Measurements from ENCODE around the gene LELP1.
"Not testable (repeated sequence)": the region's sequence is repeated elsewhere in the genome, so short reads cannot be mapped to it uniquely, and the experiment has no call there.

The LELP1 gene

GRCh38 chr1:153203130-153203529 lies at the start of gene LELP1:
Gene LELP1, plus strand, starts transcription at chr1:153203430. Its CDS starts 1,278 bp downstream, at chr1:153204708.
- TF ChIP-seq, protein P1, sequence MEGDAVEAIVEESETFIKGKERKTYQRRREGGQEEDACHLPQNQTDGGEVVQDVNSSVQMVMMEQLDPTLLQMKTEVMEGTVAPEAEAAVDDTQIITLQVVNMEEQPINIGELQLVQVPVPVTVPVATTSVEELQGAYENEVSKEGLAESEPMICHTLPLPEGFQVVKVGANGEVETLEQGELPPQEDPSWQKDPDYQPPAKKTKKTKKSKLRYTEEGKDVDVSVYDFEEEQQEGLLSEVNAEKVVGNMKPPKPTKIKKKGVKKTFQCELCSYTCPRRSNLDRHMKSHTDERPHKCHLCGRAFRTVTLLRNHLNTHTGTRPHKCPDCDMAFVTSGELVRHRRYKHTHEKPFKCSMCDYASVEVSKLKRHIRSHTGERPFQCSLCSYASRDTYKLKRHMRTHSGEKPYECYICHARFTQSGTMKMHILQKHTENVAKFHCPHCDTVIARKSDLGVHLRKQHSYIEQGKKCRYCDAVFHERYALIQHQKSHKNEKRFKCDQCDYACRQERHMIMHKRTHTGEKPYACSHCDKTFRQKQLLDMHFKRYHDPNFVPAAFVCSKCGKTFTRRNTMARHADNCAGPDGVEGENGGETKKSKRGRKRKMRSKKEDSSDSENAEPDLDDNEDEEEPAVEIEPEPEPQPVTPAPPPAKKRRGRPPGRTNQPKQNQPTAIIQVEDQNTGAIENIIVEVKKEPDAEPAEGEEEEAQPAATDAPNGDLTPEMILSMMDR (IDR thresholded peaks at IDR 0.05; ENCODE audit: insufficient read depth, low read depth, low read length, missing control alignments): no peak
- no peak for DNase-seq (ENCODE audit: low read depth)
- H3K4me3 ChIP-seq (ENCODE audit: low read depth, low read length): no peak within 1 kb of the TSS

DNA sequence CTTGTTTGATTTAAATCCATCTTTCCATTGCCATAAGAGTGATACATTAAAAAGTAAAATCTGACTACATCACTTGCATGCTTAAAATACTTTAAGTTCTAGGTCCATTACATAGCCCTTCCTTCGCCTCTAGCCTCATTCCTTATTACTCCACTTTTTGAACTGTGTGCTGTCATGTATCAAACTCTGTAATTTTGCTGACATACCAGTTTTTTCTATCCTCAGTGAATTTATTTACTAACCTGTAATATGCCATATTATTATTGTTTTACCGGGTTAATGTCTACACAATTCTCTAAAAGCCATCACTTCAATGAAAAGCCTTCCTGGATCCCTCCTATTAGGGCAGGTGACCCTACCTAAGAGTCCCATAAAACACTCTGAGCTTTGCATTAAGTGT lies 47.7 kb upstream of the LELP1 start:
- no peak for DNase-seq (ENCODE audit: low read depth)
- no peak overlapping the region for H3K4me3 ChIP-seq (ENCODE audit: low read depth, low read length)
- TF ChIP-seq, protein P1 (IDR thresholded peaks at IDR 0.05; ENCODE audit: insufficient read depth, low read depth, low read length, missing control alignments): no peak

DNA sequence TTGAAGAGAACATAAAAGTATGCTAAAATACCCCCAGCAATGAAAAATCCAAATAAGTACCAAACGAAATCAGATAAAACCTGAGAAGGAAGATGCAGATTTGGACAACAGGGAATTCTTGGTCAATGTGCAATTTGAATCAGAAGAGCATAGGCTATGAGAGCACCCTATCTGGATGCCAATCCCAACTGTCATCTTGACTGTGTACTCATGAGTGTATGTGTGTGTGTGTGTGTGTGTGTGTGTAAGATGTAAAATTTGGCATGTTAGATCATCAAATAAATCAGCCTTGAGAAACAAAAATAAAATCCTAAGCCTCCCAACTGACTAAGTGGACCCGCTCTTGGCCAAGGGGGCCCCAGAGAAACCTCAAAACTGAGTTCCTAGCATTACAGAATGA lies 34.5 kb upstream of the LELP1 start:
- TF ChIP-seq, protein P1 (IDR thresholded peaks at IDR 0.05; ENCODE audit: insufficient read depth, low read depth, low read length, missing control alignments): no peak
- no peak for DNase-seq (ENCODE audit: low read depth)
- H3K4me3 ChIP-seq (ENCODE audit: low read depth, low read length): no peak overlapping the region

DNA sequence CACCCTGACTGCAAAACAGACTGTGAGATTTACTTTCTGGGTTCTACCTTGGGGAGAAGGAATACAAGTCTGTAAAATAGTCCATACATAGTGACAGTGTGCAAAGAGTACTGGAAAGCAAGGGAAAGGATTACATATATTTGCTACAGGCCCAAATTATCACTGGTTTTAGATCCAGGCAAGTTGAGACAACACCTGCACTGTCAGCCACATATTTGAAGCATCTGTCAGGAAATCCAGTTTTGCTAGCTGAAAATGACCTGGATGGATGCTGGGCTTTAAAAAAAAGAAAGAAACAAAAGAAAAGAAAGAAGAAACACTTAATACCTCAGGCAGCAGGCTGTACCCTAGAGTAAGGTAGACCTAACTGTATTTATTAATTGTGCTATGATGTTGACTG lies 28.6 kb upstream of the LELP1 start:
- TF ChIP-seq, protein P1 (IDR thresholded peaks at IDR 0.05; ENCODE audit: insufficient read depth, low read depth, low read length, missing control alignments): no peak
- H3K4me3 ChIP-seq (ENCODE audit: low read depth, low read length): no peak overlapping the region
- no peak for DNase-seq (ENCODE audit: low read depth)

- no peak for DNase-seq (ENCODE audit: low read depth)
- H3K4me3 ChIP-seq (ENCODE audit: low read depth, low read length): no peak overlapping the region
- TF ChIP-seq, protein P1 (IDR thresholded peaks at IDR 0.05; ENCODE audit: insufficient read depth, low read depth, low read length, missing control alignments): no peak
These were observed 24.3 kb upstream of the LELP1 start for GRCh38 chr1:153178922-153179321.

DNA sequence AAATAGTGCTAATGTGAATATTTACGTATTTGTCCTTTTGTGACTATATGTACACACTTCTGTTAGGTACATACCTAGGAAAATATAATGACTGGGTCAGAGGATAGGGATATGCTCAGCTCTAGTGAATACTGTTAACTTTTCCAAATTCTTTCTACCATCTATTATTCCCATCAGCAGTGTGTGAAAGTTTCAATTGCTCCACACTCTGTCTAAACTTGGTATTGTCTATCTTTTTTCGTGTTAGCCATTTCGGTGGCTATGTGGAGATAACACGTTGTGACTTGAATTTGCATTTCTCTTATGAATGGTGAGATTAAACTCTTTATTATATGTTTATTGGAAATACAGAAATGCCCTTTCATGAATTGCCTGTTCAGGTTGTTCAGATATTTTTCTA lies 22.7 kb upstream of the LELP1 start:
- TF ChIP-seq, protein P1 (IDR thresholded peaks at IDR 0.05; ENCODE audit: insufficient read depth, low read depth, low read length, missing control alignments): no peak
- DNase-seq (ENCODE audit: low read depth): no peak
- H3K4me3 ChIP-seq (ENCODE audit: low read depth, low read length): no peak overlapping the region

- not testable (repeated sequence) for H3K4me3 ChIP-seq (ENCODE audit: low read depth, low read length); DNase-seq (ENCODE audit: low read depth)
These were observed 14.9 kb upstream of the LELP1 start for GRCh38 chr1:153188301-153188700.

Measured in GM12865 (cell line).